Mucosa of descending colon (tissue), 3 donors: ENCODE results near the gene CENPU. TPM values are rescaled to one million over a fixed set of nuclear protein-coding genes. Genes with fewer than 3 reads are reported as not detected.

ENCODE experiments used
- ATAC-seq: fragments of 200-7000 bp; cut with Tn5 transposase; one replicate; pipeline ENCODE4 v1.9.1; 2020; ENCODE audit warnings: mild to moderate bottlenecking, moderate library complexity
- DNase-seq, 3 donors: peaks; one replicate each; pipeline ENCODE4 v3.0.0-alpha.2; 2020
- H3K36me3 ChIP-seq: fragments of 200-600 bp; one replicate; pipeline ENCODE4 v1.8.0; 2021; ENCODE audit warnings: low read depth, mild to moderate bottlenecking
- H3K4me1 ChIP-seq: fragments of 200-600 bp; one replicate; pipeline ENCODE4 v1.8.0; 2021; ENCODE audit warnings: low read depth, mild to moderate bottlenecking
- H3K4me3 ChIP-seq: fragments of 200-600 bp; one replicate; pipeline ENCODE4 v1.8.0; 2021; ENCODE audit warnings: mild to moderate bottlenecking
- H3K9me3 ChIP-seq: fragments of 200-600 bp; one replicate; pipeline ENCODE4 v1.8.0; 2021; ENCODE audit warnings: mild to moderate bottlenecking
- intact Hi-C, 2 donors: fragments of 100-400 bp; cut with DNase I in 1 of 2; cut with micrococcal nuclease in 1 of 2; formaldehyde crosslinking; loops; one replicate each; pipeline versions ENCODE4 v1.11.0 to v1.11.1; 2022; cut with DNase I, micrococcal nuclease
- total RNA-seq, 3 donors: library from RNA; stranded (reverse); fragmentation: NEBNext Ultra II Directional in 2 of 3; extraction: Animal tissue kit (Norgen Biotek cat#: 25700) in 2 of 3; gene quantifications; one replicate each; pipeline versions ENCODE4 v1.2.1 to v1.2.4, GENCODE V29; 2021 to 2023
- TF ChIP-seq, protein P1 (sequence below): fragments of 200-600 bp; IDR thresholded peaks from one replicate; pipeline ENCODE4 v1.8.0; 2022; ENCODE audit warnings: antibody characterized with exemption, mild to moderate bottlenecking
- donor health status: DM: no; HTN: no; CAD: no; lungs with moderate emphysema.
- donor health status: DM: no; HTN: no; CAD: no.
- donor health status: DM: no; HTN: yes; CAD: no.

Gene CENPU
- total RNA-seq, 3 donors from 2014 or later, result 5.1 to 19.5 (median 9.5) TPM

DNA sequence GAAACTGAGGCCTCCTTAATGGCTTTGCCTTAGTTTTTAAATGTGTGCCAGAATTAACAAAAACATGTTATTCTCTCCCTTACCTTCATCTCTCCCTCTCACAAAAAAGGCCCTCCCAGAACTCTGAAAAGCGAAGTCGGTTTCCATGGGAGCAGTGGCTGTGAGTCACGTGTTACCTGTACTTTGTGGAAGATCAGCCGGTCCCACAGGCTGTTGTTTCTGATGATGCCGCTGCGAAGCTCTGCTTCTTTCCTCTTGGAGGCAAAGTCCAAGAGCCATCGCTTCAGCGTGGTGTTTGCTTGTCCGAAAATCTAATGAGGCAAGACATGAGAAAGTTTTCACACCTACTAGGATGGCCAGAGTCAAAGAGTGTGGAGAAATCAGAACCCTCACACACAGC, 32.5 kb upstream of the CENPU start:
- no peak for DNase-seq
- no peaks in the 10 kb centered on the region for H3K36me3 ChIP-seq
- TF ChIP-seq, protein P1, sequence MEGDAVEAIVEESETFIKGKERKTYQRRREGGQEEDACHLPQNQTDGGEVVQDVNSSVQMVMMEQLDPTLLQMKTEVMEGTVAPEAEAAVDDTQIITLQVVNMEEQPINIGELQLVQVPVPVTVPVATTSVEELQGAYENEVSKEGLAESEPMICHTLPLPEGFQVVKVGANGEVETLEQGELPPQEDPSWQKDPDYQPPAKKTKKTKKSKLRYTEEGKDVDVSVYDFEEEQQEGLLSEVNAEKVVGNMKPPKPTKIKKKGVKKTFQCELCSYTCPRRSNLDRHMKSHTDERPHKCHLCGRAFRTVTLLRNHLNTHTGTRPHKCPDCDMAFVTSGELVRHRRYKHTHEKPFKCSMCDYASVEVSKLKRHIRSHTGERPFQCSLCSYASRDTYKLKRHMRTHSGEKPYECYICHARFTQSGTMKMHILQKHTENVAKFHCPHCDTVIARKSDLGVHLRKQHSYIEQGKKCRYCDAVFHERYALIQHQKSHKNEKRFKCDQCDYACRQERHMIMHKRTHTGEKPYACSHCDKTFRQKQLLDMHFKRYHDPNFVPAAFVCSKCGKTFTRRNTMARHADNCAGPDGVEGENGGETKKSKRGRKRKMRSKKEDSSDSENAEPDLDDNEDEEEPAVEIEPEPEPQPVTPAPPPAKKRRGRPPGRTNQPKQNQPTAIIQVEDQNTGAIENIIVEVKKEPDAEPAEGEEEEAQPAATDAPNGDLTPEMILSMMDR, result no peak
- H3K4me3 ChIP-seq, result no peak overlapping the region
- ATAC-seq, result no peak
- intact Hi-C loops, result no loop called here
- no peaks in the 10 kb centered on the region for H3K4me1 ChIP-seq
- H3K9me3 ChIP-seq, result no peaks in the 10 kb centered on the region

DNA sequence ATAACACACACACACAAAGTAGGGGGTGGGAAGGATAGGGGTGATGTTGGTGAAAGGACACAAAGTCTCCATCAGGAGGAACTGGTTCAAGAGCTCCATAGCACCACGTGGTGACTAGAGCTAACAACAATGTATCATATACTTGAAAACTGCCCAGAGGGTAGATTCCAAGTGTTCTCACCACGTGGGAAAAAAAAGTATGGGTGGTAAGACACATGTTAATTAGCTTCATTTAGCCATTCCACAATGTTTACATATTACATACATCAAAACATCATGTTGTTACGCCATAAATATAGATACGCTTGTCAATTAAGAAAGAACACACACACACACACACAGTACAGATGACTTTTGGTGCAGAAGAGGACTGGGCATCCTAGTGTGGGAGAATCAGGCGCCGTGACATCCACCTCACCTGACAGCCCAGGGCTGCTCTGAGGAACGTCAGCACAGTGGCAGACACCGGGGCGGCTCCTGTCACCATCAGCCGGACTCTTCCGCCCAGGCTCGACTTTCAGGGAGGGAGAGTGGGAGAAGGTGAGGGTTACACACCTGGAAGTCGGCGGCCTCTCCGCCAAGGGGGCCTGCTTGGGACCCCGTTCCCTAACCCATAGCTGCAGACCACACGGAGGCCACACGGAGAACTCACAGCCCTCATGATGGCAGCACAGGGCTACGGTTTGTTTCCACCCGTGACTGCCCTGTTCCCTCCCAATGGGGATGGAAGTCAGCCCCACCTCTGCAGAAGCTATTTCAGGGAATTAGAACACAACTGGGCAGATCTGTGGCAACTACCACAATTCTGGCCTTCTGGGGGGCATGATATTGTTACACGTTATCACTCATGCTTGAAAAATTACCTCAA, 31.8 kb upstream of the CENPU start:
- DNase-seq (no peak), ATAC-seq (no peak)
- no peaks in the 10 kb centered on the region for H3K36me3 ChIP-seq
- H3K4me1 ChIP-seq, result no peaks in the 10 kb centered on the region
- no peak overlapping the region for H3K4me3 ChIP-seq
- TF ChIP-seq, protein P1, result no peak
- intact Hi-C loops, result no loop called here
- H3K9me3 ChIP-seq, result no peaks in the 10 kb centered on the region

DNA sequence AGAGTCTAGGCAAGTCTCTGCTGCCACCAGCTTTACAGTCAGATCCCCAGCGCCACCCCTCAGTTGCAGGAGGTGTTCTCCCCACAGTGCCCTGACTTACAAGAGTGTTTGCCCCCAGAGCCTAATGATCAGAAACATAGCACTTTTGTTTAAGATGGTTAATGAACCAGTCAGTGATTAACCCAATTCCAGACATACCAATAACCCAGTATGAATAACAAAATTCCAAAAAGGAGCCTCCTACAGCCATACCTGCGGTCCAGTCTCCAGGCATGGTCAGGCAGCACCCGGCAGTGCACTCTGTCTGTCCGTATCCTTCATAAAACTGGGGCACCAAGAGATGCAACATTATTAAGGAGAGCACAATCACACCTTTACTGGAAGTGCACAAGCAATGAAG, 30.7 kb upstream of the CENPU start:
- H3K9me3 ChIP-seq, result no peaks in the 10 kb centered on the region
- ATAC-seq (no peak), DNase-seq (no peak)
- H3K36me3 ChIP-seq, result no peaks in the 10 kb centered on the region
- intact Hi-C loops, result no loop called here
- H3K4me1 ChIP-seq, result no peaks in the 10 kb centered on the region
- TF ChIP-seq, protein P1, result no peak
- no peak overlapping the region for H3K4me3 ChIP-seq

DNA sequence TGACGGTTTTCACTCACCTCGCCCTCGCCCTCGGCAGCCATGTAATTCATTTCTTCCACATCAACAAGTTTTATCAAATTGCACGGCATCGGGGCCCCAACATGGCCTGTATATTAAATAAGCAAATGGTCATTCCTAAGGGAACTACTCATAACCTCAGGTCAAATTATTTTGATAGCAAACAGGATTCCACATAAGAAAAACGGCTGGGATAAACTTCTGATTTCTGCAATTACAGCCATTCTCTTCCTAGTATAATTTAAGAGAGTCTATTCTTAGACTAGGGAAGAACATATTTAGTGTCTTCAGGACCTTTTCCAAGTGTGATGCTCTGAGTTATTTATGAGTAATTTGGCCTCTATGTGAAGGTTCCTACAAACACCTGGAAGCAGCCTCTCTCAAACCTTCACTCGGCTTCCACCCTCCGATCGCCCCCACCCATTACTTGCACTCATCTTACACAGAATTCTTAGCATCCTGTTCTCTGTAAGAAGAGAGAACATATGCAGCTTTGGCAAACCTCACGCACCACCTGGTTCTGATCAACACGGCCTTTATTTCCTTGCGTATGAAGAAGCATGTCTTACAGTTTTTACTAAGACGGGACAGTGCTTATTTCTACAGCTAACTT, 29.4 kb upstream of the CENPU start:
- DNase-seq, result no peak
- no peaks in the 10 kb centered on the region for H3K36me3 ChIP-seq
- intact Hi-C loops, result no loop called here

DNA sequence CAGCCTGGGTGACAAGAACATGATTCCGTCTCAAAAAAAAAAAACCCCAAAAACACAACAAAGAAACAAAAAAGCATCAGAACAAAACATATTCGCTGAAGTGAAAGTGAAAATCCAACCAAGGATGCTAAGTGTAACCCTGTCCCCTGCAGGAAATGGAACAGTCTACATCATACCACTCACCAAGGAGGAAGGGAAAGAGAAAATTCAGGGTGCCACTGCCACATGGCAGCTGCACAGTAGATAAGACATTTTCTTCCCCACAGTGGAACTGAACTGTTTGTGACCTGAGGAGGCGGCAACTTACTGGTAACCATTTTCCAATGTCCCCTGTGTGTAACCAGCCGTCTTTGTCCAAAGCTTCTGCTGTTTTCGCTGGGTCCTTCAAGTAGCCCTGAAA, 28.2 kb upstream of the CENPU start:
- intact Hi-C loops, result no loop called here
- ATAC-seq, result peak; percentile 58
- Histone ChIP-seq H3K4me3 (no peak overlapping the region), H3K36me3 (no peaks in the 10 kb centered on the region), H3K4me1 (no peaks in the 10 kb centered on the region), H3K9me3 (no peaks in the 10 kb centered on the region)
- TF ChIP-seq, protein P1, result no peak
- no peak for DNase-seq

More for the DNA sequence above, 29.4 kb upstream of the CENPU start:
- Histone ChIP-seq H3K9me3 (no peaks in the 10 kb centered on the region), H3K4me3 (no peak overlapping the region), H3K4me1 (no peaks in the 10 kb centered on the region)
- TF ChIP-seq, protein P1, result no peak
- no peak for ATAC-seq
